Activated naive CD8-positive, alpha-beta T cell treated with anti-CD3 and anti-CD28 coated beads, Interleukin-2, amount 50 U/mL, for 24 hours (primary cell): Measurements from ENCODE around the gene TULP4.
A peak's percentile ranks its signal among the peaks of the same experiment; 100 is the strongest.
"Not testable (repeated sequence)": the region's sequence is repeated elsewhere in the genome, so short reads cannot be mapped to it uniquely, and the experiment has no call there.

Source experiments
- ATAC-seq: fragments of 150-1000 bp; cut with Tn5 transposase; one replicate; pipeline ENCODE4 v1.10.0; 2021
- DNase-seq: peaks from one replicate; pipeline ENCODE4 v3.0.0; 2021
- H3K27ac Mint-ChIP-seq: one replicate; pipeline ENCODE4 v1.8.0; 2021; ENCODE audit warnings: mild to moderate bottlenecking, mixed read lengths
- H3K27me3 Mint-ChIP-seq: one replicate; pipeline ENCODE4 v1.8.0; 2021; ENCODE audit warnings: mixed read lengths
- H3K36me3 Mint-ChIP-seq: one replicate; pipeline ENCODE4 v1.8.0; 2021; ENCODE audit warnings: low read depth, mixed read lengths
- H3K4me1 Mint-ChIP-seq: one replicate; pipeline ENCODE4 v1.8.0; 2021; ENCODE audit warnings: mixed read lengths
- H3K4me3 Mint-ChIP-seq: one replicate; pipeline ENCODE4 v1.8.0; 2021; ENCODE audit warnings: mild to moderate bottlenecking, moderate library complexity, mixed read lengths
- H3K9me3 Mint-ChIP-seq: one replicate; pipeline ENCODE4 v1.8.0; 2021; ENCODE audit warnings: mixed read lengths

TULP4 gene

GRCh38 chr6:158470023-158470422 lies 157.8 kb downstream of the TULP4 start:
- H3K4me3 Mint-ChIP-seq, H3K27ac Mint-ChIP-seq, H3K4me1 Mint-ChIP-seq, H3K27me3 Mint-ChIP-seq, ATAC-seq, DNase-seq, H3K9me3 Mint-ChIP-seq: not testable (repeated sequence)
- H3K36me3 Mint-ChIP-seq, result peaks cover 19% of the 10 kb centered on the region

GRCh38 chr6:158471339-158471738 lies 159.1 kb downstream of the TULP4 start:
- no peaks in the 10 kb centered on the region for H3K27me3 Mint-ChIP-seq
- ATAC-seq (no peak), DNase-seq (no peak)
- H3K4me3 Mint-ChIP-seq, result no peak overlapping the region
- H3K9me3 Mint-ChIP-seq, result no peaks in the 10 kb centered on the region
- no peaks in the 10 kb centered on the region for H3K4me1 Mint-ChIP-seq
- H3K27ac Mint-ChIP-seq, result no peak overlapping the region
- peaks cover 18% of the 10 kb centered on the region for H3K36me3 Mint-ChIP-seq

- H3K4me3 Mint-ChIP-seq, result no peak overlapping the region
- no peaks in the 10 kb centered on the region for H3K9me3 Mint-ChIP-seq
- DNase-seq (no peak), ATAC-seq (no peak)
- H3K4me1 Mint-ChIP-seq, result no peaks in the 10 kb centered on the region
- H3K36me3 Mint-ChIP-seq, result peaks cover 19% of the 10 kb centered on the region
- no peaks in the 10 kb centered on the region for H3K27me3 Mint-ChIP-seq
- H3K27ac Mint-ChIP-seq, result no peak overlapping the region
Observed at GRCh38 chr6:158472447-158472846, 160.2 kb downstream of the TULP4 start.

GRCh38 chr6:158474961-158475343 lies 162.7 kb downstream of the TULP4 start:
- Mint-ChIP-seq H3K9me3 (no peaks in the 10 kb centered on the region), H3K4me1 (no peaks in the 10 kb centered on the region), H3K4me3 (no peak overlapping the region), H3K27ac (no peak overlapping the region), H3K27me3 (no peaks in the 10 kb centered on the region), H3K36me3 (peaks cover 15% of the 10 kb centered on the region)
- no peak for DNase-seq
- ATAC-seq, result no peak

- H3K9me3 Mint-ChIP-seq, result no peaks in the 10 kb centered on the region
- DNase-seq, result no peak
- no peaks in the 10 kb centered on the region for H3K4me1 Mint-ChIP-seq
- no peak overlapping the region for H3K4me3 Mint-ChIP-seq
- H3K27ac Mint-ChIP-seq, result peak overlapping the region; percentile 47
- H3K27me3 Mint-ChIP-seq, result no peaks in the 10 kb centered on the region
- ATAC-seq, result peak; percentile 33
- peaks cover 15% of the 10 kb centered on the region for H3K36me3 Mint-ChIP-seq
Observed at GRCh38 chr6:158475344-158476302, 163.4 kb downstream of the TULP4 start.

- Mint-ChIP-seq H3K36me3 (peaks cover 17% of the 10 kb centered on the region), H3K27me3 (no peaks in the 10 kb centered on the region), H3K9me3 (no peaks in the 10 kb centered on the region), H3K4me3 (no peak overlapping the region), H3K4me1 (no peaks in the 10 kb centered on the region), H3K27ac (no peak overlapping the region)
- no peak for DNase-seq
- ATAC-seq, result no peak
Observed at GRCh38 chr6:158476389-158476788, 164.1 kb downstream of the TULP4 start.

GRCh38 chr6:158477722-158478121 lies 165.5 kb downstream of the TULP4 start:
- H3K36me3 Mint-ChIP-seq, result peaks cover 22% of the 10 kb centered on the region
- DNase-seq, H3K27me3 Mint-ChIP-seq, H3K9me3 Mint-ChIP-seq, H3K4me3 Mint-ChIP-seq, H3K4me1 Mint-ChIP-seq, ATAC-seq, H3K27ac Mint-ChIP-seq: not testable (repeated sequence)

- ATAC-seq, result no peak
- H3K4me1 Mint-ChIP-seq, result no peaks in the 10 kb centered on the region
- peaks cover 22% of the 10 kb centered on the region for H3K36me3 Mint-ChIP-seq
- no peaks in the 10 kb centered on the region for H3K9me3 Mint-ChIP-seq
- no peak for DNase-seq
- no peak overlapping the region for H3K27ac Mint-ChIP-seq
- no peaks in the 10 kb centered on the region for H3K27me3 Mint-ChIP-seq
- H3K4me3 Mint-ChIP-seq, result no peak overlapping the region
Observed at GRCh38 chr6:158480989-158481388, 168.7 kb downstream of the TULP4 start.

- Mint-ChIP-seq H3K4me3 (no peak overlapping the region), H3K27me3 (no peaks in the 10 kb centered on the region), H3K4me1 (no peaks in the 10 kb centered on the region), H3K27ac (no peak overlapping the region), H3K36me3 (peaks cover 16% of the 10 kb centered on the region), H3K9me3 (no peaks in the 10 kb centered on the region)
- DNase-seq (no peak), ATAC-seq (no peak)
Observed at GRCh38 chr6:158481690-158482473, 169.6 kb downstream of the TULP4 start.

GRCh38 chr6:158485431-158485830 lies 173.2 kb downstream of the TULP4 start:
- ATAC-seq (no peak), DNase-seq (no peak)
- H3K27me3 Mint-ChIP-seq, result no peaks in the 10 kb centered on the region
- H3K36me3 Mint-ChIP-seq, result peaks cover 12% of the 10 kb centered on the region
- H3K4me3 Mint-ChIP-seq, result no peak overlapping the region
- no peak overlapping the region for H3K27ac Mint-ChIP-seq
- H3K4me1 Mint-ChIP-seq, result peaks cover 10% of the 10 kb centered on the region
- H3K9me3 Mint-ChIP-seq, result no peaks in the 10 kb centered on the region

- Mint-ChIP-seq H3K4me3 (no peak overlapping the region), H3K27me3 (no peaks in the 10 kb centered on the region), H3K9me3 (no peaks in the 10 kb centered on the region), H3K36me3 (peaks cover 4% of the 10 kb centered on the region), H3K27ac (no peak overlapping the region), H3K4me1 (peaks cover 10% of the 10 kb centered on the region)
- no peak for DNase-seq
- ATAC-seq, result no peak
Observed at GRCh38 chr6:158487495-158487894, 175.2 kb downstream of the TULP4 start.

- DNase-seq, result no peak
- no peak overlapping the region for H3K27ac Mint-ChIP-seq
- peak; percentile 88 for ATAC-seq
- H3K4me1 Mint-ChIP-seq, result peaks cover 10% of the 10 kb centered on the region
- H3K9me3 Mint-ChIP-seq, result no peaks in the 10 kb centered on the region
- no peaks in the 10 kb centered on the region for H3K27me3 Mint-ChIP-seq
- no peak overlapping the region for H3K4me3 Mint-ChIP-seq
- peaks cover 4% of the 10 kb centered on the region for H3K36me3 Mint-ChIP-seq
Observed at GRCh38 chr6:158488065-158488464, 175.8 kb downstream of the TULP4 start.

- Mint-ChIP-seq H3K4me1 (peaks cover 10% of the 10 kb centered on the region), H3K27me3 (no peaks in the 10 kb centered on the region), H3K9me3 (no peaks in the 10 kb centered on the region), H3K27ac (no peak overlapping the region), H3K4me3 (no peak overlapping the region), H3K36me3 (peaks cover 8% of the 10 kb centered on the region)
- ATAC-seq (no peak), DNase-seq (no peak)
Observed at GRCh38 chr6:158489441-158489840, 177.2 kb downstream of the TULP4 start.

- no peak for ATAC-seq
- Mint-ChIP-seq H3K36me3 (peaks cover 11% of the 10 kb centered on the region), H3K4me3 (no peak overlapping the region), H3K9me3 (no peaks in the 10 kb centered on the region), H3K4me1 (peaks cover 5% of the 10 kb centered on the region), H3K27ac (no peak overlapping the region), H3K27me3 (no peaks in the 10 kb centered on the region)
- DNase-seq, result no peak
Observed at GRCh38 chr6:158492881-158493280, 180.6 kb downstream of the TULP4 start.

- H3K27me3 Mint-ChIP-seq, result no peaks in the 10 kb centered on the region
- H3K4me3 Mint-ChIP-seq, result no peak overlapping the region
- ATAC-seq, result no peak
Observed at GRCh38 chr6:158496700-158497099, 184.4 kb downstream of the TULP4 start.

More at GRCh38 chr6:158496700-158497099, 184.4 kb downstream of the TULP4 start:
- Mint-ChIP-seq H3K9me3 (no peaks in the 10 kb centered on the region), H3K27ac (no peak overlapping the region), H3K4me1 (no peaks in the 10 kb centered on the region), H3K36me3 (peaks cover 13% of the 10 kb centered on the region)
- DNase-seq, result no peak
